DND-41 (cell line): ENCODE data around the gene FBLL1.

ENCODE experiments used
- CTCF ChIP-seq: IDR thresholded peaks from 2 replicates; pipeline ENCODE4 v1.5.1; 2012; ENCODE audit warnings: borderline replicate concordance, low read length, moderate library complexity, mild to moderate bottlenecking; ENCODE audit not compliant: poor library complexity, severe bottlenecking; ENCODE audit errors: extremely low read depth
- EZH2 ChIP-seq: IDR thresholded peaks from 3 replicates; pipeline ENCODE4 v1.6.1; 2012; ENCODE audit warnings: borderline replicate concordance, low read depth, mild to moderate bottlenecking, moderate library complexity, low read length, inconsistent platforms; ENCODE audit not compliant: severe bottlenecking

- TF ChIP-seq CTCF: peak; percentile 97
- TF ChIP-seq EZH2: no peak
Observed at GRCh38 chr5:168486136-168486879, 42.8 kb upstream of the FBLL1 start, which contains the start of gene RARS1.
